Central memory CD8-positive, alpha-beta T cell (primary cell): Measurements from ENCODE around the gene TMCO4.
"Not testable (repeated sequence)": the region's sequence is repeated elsewhere in the genome, so short reads cannot be mapped to it uniquely, and the experiment has no call there.

ENCODE experiments used
- ATAC-seq: fragments of 150-1000 bp; cut with Tn5 transposase; replicated peaks from 2 replicates; pipeline ENCODE4 v1.10.0; 2022; ENCODE audit warnings: mild to moderate bottlenecking, moderate FRiP score, moderate number of reproducible peaks; ENCODE audit not compliant: poor library complexity, severe bottlenecking; ENCODE audit errors: extremely low read depth
- DNase-seq, 2 donors: peaks; one replicate each; pipeline ENCODE4 v3.0.0; 2021; ENCODE audit warnings: low spot score in 2 of 2
- H3K27ac Mint-ChIP-seq: one replicate; pipeline ENCODE4 v1.8.0; 2022; ENCODE audit warnings: low read depth, mild to moderate bottlenecking, moderate library complexity, mixed read lengths
- H3K27me3 Mint-ChIP-seq: one replicate; pipeline ENCODE4 v1.8.0; 2022; ENCODE audit warnings: mixed read lengths
- H3K36me3 Mint-ChIP-seq: one replicate; pipeline ENCODE4 v1.8.0; 2022; ENCODE audit warnings: mild to moderate bottlenecking, moderate library complexity, mixed read lengths; ENCODE audit not compliant: insufficient read depth
- H3K4me1 Mint-ChIP-seq: one replicate; pipeline ENCODE4 v1.8.0; 2022; ENCODE audit warnings: mixed read lengths
- H3K4me3 Mint-ChIP-seq: one replicate; pipeline ENCODE4 v1.8.0; 2022; ENCODE audit warnings: mild to moderate bottlenecking, moderate library complexity, mixed read lengths
- H3K9me3 Mint-ChIP-seq: one replicate; pipeline ENCODE4 v1.8.0; 2022; ENCODE audit warnings: mixed read lengths

Gene TMCO4

DNA sequence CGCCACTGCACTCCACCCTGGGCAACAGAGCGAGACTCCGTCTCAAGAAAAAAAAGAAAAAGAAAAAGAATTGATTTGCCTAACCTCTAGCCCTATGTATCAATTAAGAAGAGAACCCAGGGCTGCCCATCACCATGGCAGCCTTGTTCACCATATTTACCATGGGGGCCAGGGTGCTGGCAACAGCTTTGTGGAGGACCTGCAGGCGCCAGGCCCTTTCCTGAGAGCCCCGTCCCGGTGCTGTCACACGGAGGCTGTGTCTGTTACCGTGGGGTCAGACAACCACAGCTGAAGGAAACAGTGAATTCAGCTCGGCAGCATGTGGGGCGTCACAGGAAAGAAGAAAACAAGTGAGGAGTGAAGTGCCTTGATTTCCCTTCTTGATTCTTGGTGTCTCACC, 162.1 kb downstream of the TMCO4 start:
- H3K4me1 Mint-ChIP-seq = no peaks in the 10 kb centered on the region
- no peak for DNase-seq
- H3K36me3 Mint-ChIP-seq = no peaks in the 10 kb centered on the region
- H3K27ac Mint-ChIP-seq = no peak overlapping the region
- ATAC-seq = no peak
- no peak overlapping the region for H3K4me3 Mint-ChIP-seq
- H3K9me3 Mint-ChIP-seq = no peaks in the 10 kb centered on the region
- H3K27me3 Mint-ChIP-seq = peaks cover 5% of the 10 kb centered on the region

- H3K4me1 Mint-ChIP-seq, H3K27me3 Mint-ChIP-seq, H3K9me3 Mint-ChIP-seq, H3K36me3 Mint-ChIP-seq, H3K27ac Mint-ChIP-seq, ATAC-seq, H3K4me3 Mint-ChIP-seq, DNase-seq: not testable (repeated sequence)
These were observed 163.0 kb downstream of the TMCO4 start for GRCh38 chr1:19636749-19637148.

GRCh38 chr1:19636065-19636464, 163.7 kb downstream of the TMCO4 start:
- Mint-ChIP-seq H3K4me3 (no peak overlapping the region), H3K4me1 (no peaks in the 10 kb centered on the region)

GRCh38 chr1:19635646-19636045, 164.1 kb downstream of the TMCO4 start:
- ATAC-seq (no peak), DNase-seq (no peak)
- no peak overlapping the region for H3K27ac Mint-ChIP-seq
- no peaks in the 10 kb centered on the region for H3K4me1 Mint-ChIP-seq
- no peaks in the 10 kb centered on the region for H3K27me3 Mint-ChIP-seq
- no peaks in the 10 kb centered on the region for H3K9me3 Mint-ChIP-seq
- no peak overlapping the region for H3K4me3 Mint-ChIP-seq
- H3K36me3 Mint-ChIP-seq = no peaks in the 10 kb centered on the region

More at GRCh38 chr1:19636065-19636464, 163.7 kb downstream of the TMCO4 start:
- Mint-ChIP-seq H3K36me3 (no peaks in the 10 kb centered on the region), H3K27me3 (no peaks in the 10 kb centered on the region), H3K27ac (no peak overlapping the region), H3K9me3 (no peaks in the 10 kb centered on the region)
- no peak for DNase-seq
- no peak for ATAC-seq

- not testable (repeated sequence) for H3K4me3 Mint-ChIP-seq, H3K27ac Mint-ChIP-seq, H3K36me3 Mint-ChIP-seq, DNase-seq, H3K27me3 Mint-ChIP-seq, ATAC-seq, H3K9me3 Mint-ChIP-seq, H3K4me1 Mint-ChIP-seq
These were observed 164.7 kb downstream of the TMCO4 start for GRCh38 chr1:19635064-19635463.

DNA sequence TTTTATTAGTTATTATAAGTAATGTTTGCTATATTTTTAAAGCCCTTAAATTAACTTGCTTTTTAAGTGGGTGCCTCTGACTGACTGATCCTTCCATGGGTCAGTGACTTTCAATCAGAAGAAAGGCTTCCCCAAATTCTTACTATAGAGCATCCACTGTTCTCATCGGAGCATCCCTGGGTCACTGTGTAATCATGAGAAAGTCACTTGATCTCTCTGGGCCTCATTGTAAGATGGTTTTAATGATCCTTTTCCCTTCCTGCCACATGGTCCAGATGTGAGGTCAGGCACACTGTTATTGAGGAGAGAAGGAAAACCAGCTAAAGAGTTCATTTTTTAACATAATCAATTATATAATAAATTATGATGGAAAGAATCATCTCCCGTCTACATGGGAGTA, 166.6 kb downstream of the TMCO4 start:
- H3K27me3 Mint-ChIP-seq = no peaks in the 10 kb centered on the region
- H3K27ac Mint-ChIP-seq = no peak overlapping the region
- no peaks in the 10 kb centered on the region for H3K4me1 Mint-ChIP-seq

More for the DNA sequence above, 166.6 kb downstream of the TMCO4 start:
- Mint-ChIP-seq H3K36me3 (peaks cover 3% of the 10 kb centered on the region), H3K4me3 (no peak overlapping the region), H3K9me3 (no peaks in the 10 kb centered on the region)
- DNase-seq (no peak), ATAC-seq (no peak)
